Measurements from ENCODE around the gene PHKG1. TPM values are rescaled to one million over a fixed set of nuclear protein-coding genes. Genes with fewer than 3 reads are reported as not detected.
"Not testable (repeated sequence)": the region's sequence is repeated elsewhere in the genome, so short reads cannot be mapped to it uniquely, and the experiment has no call there.

PHKG1 gene
- total RNA-seq, 1 donor from 2014 or later, result 1.1 TPM

DNA sequence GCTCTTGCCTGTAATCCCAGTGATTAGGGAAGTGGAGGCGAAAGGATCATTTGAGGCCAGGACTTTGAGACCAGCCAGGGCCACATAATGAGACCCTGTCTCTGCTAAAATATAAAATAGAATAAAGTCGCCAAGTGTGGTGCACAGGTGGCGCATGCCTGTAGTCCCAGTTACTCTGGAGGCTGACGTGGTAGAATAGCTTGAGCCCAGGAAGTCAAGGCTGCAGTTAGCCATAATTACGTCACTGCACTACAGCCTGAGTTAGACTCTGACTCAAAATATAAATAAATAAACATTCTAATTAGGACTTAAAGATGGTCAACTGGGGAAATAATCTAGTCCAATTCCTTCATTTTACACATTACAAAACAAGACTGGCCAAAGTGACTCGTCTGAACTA is 12.8 kb upstream of the PHKG1 start:
- Histone ChIP-seq H3K4me1 (peaks cover 18% of the 10 kb centered on the region), H3K27me3 (ENCODE audit: low read depth) (no peaks in the 10 kb centered on the region), H3K4me3 (peak overlapping the region; percentile 86), H3K27ac (peak overlapping the region; percentile 92), H3K9me3 (no peaks in the 10 kb centered on the region), H3K36me3 (peaks cover 39% of the 10 kb centered on the region)
- no peak for DNase-seq
- peak; percentile 63 to 78 for ATAC-seq
- TF ChIP-seq, protein P1, sequence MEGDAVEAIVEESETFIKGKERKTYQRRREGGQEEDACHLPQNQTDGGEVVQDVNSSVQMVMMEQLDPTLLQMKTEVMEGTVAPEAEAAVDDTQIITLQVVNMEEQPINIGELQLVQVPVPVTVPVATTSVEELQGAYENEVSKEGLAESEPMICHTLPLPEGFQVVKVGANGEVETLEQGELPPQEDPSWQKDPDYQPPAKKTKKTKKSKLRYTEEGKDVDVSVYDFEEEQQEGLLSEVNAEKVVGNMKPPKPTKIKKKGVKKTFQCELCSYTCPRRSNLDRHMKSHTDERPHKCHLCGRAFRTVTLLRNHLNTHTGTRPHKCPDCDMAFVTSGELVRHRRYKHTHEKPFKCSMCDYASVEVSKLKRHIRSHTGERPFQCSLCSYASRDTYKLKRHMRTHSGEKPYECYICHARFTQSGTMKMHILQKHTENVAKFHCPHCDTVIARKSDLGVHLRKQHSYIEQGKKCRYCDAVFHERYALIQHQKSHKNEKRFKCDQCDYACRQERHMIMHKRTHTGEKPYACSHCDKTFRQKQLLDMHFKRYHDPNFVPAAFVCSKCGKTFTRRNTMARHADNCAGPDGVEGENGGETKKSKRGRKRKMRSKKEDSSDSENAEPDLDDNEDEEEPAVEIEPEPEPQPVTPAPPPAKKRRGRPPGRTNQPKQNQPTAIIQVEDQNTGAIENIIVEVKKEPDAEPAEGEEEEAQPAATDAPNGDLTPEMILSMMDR (IDR thresholded peaks at IDR 0.05), result no peak
- intact Hi-C loops (cut with DNase I), result no loop called here

DNA sequence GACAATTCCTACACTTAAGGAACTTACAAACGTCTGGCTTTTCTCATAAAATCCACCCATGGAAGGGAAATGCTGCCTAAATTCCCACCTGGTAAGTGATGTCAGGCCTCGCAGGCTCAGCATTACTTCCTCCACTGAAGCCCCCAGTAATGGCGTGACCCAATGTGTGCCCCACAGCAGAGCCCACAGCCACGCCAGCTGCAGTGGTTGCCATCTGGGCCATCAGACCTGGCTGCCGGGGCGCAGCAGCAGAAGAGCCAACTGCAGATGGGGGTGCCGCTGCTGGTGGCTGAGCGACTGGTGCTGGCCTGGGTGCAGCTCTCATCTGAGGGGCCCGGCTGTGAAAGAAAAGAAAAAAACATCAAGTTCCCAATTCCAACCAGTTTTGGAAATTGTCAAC is 11.4 kb upstream of the PHKG1 start:
- H3K9me3 ChIP-seq; DNase-seq; H3K27me3 ChIP-seq (ENCODE audit: low read depth); intact Hi-C loops (cut with DNase I); H3K27ac ChIP-seq; H3K4me3 ChIP-seq; ATAC-seq: not testable (repeated sequence)
- Histone ChIP-seq H3K4me1 (peaks cover 18% of the 10 kb centered on the region), H3K36me3 (peaks cover 53% of the 10 kb centered on the region)

DNA sequence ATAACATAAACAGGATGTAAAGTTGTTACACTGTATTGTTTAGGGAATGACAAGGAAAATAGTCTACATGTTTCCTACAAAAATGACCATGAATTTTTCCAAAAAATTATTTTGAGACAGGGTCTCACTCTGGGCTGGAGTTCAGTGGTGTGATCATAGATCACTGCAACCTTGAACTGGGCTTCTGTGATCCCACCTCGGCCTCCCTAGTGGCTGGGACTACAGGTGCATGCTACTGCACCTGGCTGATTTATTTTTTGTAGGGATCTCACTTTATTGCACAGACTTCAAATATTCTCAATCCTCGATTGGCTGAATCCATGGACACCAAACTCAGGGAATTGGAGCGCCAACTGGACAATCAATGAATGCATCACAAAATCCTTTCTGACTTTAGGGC is 6.9 kb upstream of the PHKG1 start:
- no peak for DNase-seq
- peaks cover 57% of the 10 kb centered on the region for H3K36me3 ChIP-seq
- TF ChIP-seq, protein P1 (IDR thresholded peaks at IDR 0.05), result no peak
- H3K4me1 ChIP-seq, result peaks cover 10% of the 10 kb centered on the region
- no peak for ATAC-seq
- no peaks in the 10 kb centered on the region for H3K27me3 ChIP-seq (ENCODE audit: low read depth)
- intact Hi-C loops (cut with DNase I), result no loop called here
- no peak overlapping the region for H3K27ac ChIP-seq
- no peak overlapping the region for H3K4me3 ChIP-seq
- H3K9me3 ChIP-seq, result no peaks in the 10 kb centered on the region

DNA sequence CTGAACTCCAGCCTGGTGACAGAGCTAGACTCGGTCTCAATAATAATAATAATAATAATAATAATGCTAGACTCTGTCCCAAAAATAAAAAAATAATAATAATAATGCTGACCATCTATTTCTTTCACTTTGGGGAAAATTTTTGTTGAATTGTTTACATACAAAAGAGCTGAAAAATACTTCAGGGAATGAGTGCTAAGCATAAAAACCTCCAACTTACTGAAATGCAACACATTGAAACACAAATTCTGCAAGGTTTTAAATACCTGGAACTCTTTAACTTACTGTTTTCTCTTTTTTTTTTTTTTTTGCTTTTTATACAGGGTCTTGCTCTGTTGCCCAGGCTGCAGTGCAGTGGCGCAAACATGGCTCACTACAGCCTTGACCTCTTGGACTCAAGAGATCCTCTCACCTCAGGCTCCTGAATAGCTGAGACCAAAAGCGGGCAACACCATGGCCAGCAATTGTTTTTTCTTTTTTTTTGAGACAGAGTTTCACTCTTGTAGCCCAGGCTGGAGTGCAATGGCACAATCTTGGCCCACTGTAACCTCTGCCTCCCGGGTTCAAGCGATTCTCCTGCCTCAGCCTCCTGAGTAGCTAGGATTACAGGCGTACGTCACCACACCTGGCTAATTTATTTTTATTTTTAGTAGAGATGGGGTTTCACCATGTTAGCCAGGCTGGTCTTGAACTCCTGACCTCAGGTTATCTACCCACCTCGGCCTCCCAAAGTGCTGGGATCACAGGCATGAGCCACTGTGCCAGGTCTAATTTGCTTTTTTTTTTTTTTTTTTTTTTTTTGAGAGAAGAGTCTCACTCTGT is 5.6 kb upstream of the PHKG1 start:
- H3K4me3 ChIP-seq; intact Hi-C loops (cut with DNase I); H3K27ac ChIP-seq; H3K9me3 ChIP-seq; DNase-seq; ATAC-seq; H3K27me3 ChIP-seq (ENCODE audit: low read depth); H3K4me1 ChIP-seq: not testable (repeated sequence)
- peaks cover 47% of the 10 kb centered on the region for H3K36me3 ChIP-seq

DNA sequence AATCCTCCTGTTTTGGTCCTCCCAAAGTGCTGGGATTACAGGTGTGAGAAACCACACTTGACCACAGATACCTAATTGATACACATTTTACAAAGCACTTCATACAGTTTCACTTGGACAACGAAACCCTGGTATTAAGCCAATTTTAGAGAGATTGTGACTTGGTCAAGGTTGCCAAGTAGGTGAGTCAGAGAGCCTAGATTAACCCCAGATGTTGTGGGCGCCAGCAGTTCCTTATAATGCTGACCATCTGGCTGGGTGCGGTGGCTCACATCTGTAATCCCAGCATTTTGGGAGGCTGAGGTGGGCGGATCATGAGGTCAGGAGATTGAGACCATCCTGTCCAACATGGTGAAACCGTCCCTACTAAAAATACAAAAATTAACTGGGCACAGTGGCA is 4.9 kb upstream of the PHKG1 start:
- H3K4me3 ChIP-seq, result no peak overlapping the region
- no peak overlapping the region for H3K27ac ChIP-seq
- TF ChIP-seq, protein P1 (IDR thresholded peaks at IDR 0.05), result no peak
- H3K27me3 ChIP-seq (ENCODE audit: low read depth), result no peaks in the 10 kb centered on the region
- H3K4me1 ChIP-seq, result peaks cover 7% of the 10 kb centered on the region
- DNase-seq, result no peak
- H3K9me3 ChIP-seq, result no peaks in the 10 kb centered on the region
- ATAC-seq, result peak in 1 of 2 donors; percentile 45
- H3K36me3 ChIP-seq, result peaks cover 40% of the 10 kb centered on the region
- intact Hi-C loops (cut with DNase I), result no loop called here

DNA sequence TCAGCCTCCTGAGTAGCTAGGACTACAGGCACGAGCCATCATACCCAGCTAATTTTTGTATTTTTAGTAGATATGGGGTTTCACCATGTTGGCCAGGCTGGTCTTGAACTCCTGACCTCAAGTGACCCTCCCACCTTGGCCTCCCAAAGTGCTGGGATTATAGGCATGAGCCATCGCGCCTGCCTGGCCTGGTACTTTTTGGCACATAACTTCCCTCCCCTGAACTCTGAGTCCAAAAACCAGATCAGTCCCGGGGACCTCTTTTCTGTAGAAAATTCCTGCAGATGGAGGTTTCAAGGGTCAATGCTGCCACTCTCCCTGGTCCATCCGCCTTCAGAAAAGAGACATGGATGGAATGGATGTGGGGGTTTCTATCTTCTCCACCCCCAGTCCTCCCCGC is 364 bp downstream of the PHKG1 start:
- Histone ChIP-seq H3K27ac (peak overlapping the region; percentile 9), H3K4me3 (peak overlapping the region; percentile 10), H3K4me1 (peaks cover 17% of the 10 kb centered on the region)
- H3K9me3 ChIP-seq; H3K36me3 ChIP-seq; DNase-seq; H3K27me3 ChIP-seq (ENCODE audit: low read depth); intact Hi-C loops (cut with DNase I); ATAC-seq: not testable (repeated sequence)

DNA sequence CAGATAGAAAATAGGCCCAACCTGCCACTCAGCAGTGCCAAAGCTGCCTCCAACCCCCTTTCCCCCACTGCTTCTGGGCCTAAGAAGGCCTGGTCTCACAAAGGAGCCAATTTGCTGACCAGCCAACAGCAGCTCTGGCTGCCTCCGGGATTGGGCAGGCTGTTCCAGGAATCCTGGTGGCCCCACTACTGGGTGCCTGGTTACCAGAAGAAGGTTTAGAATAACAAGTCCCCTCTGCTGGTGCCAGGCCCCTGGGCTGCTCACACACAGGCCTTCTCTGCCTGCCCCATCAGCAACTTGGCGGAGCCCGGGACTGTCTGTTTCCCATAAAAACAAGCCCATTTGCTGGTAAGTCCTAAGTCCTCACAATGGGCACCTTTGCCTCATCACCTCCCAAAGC is 1.2 kb downstream of the PHKG1 start:
- TF ChIP-seq, protein P1 (IDR thresholded peaks at IDR 0.05), result no peak
- H3K4me3 ChIP-seq, result no peak overlapping the region
- H3K36me3 ChIP-seq, result peaks cover 8% of the 10 kb centered on the region
- no peak for ATAC-seq
- no peak for DNase-seq
- intact Hi-C loops (cut with DNase I), result no loop called here
- H3K9me3 ChIP-seq, result no peaks in the 10 kb centered on the region
- H3K27ac ChIP-seq, result no peak overlapping the region
- no peaks in the 10 kb centered on the region for H3K27me3 ChIP-seq (ENCODE audit: low read depth)
- H3K4me1 ChIP-seq, result peaks cover 17% of the 10 kb centered on the region
